HG03575 (cell line): ENCODE results near the gene COX10.

ENCODE experiments used
- ATAC-seq: cut with Tn5 transposase; IDR thresholded peaks from one replicate; pipeline ENCODE4 v1.9.1; 2021; ENCODE audit not compliant: unreplicated experiment, insufficient number of reproducible peaks, low FRiP score; ENCODE audit errors: extremely low read depth

The COX10 gene

DNA sequence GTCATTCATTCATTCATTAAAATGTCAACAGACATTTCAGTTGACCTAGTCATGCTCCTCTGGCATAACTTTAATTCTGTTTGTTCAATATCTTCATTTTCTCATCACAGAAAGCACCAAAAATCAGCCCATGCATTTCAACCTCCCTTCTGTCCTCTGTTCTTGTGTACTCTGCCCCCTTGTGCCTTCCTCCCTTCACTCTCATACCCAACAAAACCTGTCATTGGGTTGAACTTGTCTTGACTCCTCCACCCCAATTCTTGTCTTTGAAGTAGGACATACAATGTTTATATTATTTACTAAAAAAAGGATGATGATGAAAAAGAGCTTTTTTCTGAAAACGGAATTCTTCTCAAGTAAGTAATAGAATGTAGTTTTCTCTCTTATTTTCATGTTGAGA lies 43.8 kb downstream of the COX10 start:
- no peak for ATAC-seq

GRCh38 chr17:14116263-14117024 lies 47.1 kb downstream of the COX10 start:
- no peak for ATAC-seq

- no peak for ATAC-seq
Observed at GRCh38 chr17:14118951-14119350, 49.6 kb downstream of the COX10 start.

DNA sequence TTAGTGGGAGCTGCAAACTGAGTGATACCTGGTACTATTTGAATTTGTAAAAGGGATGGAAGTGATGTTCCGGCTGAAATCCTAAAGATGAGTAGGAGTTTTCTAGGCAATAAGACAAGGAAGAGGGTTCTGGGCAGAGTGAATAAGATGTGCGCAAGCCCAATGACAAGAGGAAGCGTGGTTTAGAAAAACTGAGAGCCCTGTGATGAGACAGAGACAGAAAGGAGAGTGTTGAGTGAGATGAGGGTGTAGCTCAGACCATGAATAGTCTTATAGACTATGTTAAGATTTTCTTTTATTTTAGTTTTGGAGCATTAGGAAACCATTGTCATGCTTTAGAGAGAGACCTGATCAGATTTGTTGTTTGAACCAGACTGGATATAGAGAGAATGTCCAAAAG lies 50.2 kb downstream of the COX10 start:
- no peak for ATAC-seq

DNA sequence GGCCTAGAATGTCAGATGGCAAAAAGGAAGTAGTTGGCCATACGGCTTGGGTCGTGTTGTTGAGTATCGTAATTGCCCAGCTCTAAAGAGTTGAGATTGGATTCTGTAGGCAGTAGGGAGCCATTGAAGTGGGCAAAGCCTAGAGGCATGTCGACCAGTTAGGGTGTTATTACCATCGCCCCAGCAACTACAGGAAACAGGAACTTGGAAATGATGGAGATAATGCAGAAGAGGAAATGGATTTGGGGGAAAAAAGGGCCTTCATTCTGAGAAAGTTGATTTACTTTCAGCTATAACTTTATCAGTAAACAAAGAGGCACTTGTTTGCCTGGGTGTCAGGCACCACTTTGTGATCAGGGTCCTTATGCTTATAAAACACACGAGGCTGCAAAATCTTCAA lies 52.6 kb downstream of the COX10 start:
- ATAC-seq: no peak

DNA sequence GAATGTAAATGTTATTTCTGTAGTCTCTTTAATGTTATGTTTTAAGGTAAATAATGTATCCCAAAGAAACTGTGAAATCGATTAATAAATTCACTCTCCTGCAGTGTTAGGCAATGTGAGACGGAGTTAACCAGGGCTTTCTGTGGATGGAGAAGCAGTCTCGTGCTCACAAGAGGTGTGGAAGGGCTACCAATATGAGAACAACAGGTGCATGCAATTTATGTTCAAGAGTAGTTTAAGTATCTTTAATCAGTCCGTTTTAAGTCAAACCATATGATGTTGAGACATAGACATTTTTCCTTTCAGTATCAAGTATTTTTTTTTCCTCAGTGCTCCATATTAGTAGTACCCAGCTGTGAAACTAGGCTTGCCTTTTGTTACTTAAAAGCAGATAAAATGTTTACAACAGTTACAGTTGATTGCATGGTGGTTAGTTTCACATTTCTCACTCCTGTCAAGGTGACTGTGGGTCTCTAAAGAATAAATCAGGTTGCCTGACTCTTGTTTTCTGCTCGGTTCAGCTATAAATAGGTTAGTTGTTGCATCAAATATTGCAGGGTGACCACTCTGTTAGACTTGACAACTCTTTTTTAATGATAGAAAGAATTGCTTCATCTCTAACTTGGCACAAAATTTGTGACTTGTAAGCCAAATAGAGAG lies 54.4 kb downstream of the COX10 start:
- ATAC-seq: no peak

GRCh38 chr17:14124854-14125253 lies 55.5 kb downstream of the COX10 start:
- no peak for ATAC-seq

- no peak for ATAC-seq
Observed at GRCh38 chr17:14125518-14126137, 56.3 kb downstream of the COX10 start.

DNA sequence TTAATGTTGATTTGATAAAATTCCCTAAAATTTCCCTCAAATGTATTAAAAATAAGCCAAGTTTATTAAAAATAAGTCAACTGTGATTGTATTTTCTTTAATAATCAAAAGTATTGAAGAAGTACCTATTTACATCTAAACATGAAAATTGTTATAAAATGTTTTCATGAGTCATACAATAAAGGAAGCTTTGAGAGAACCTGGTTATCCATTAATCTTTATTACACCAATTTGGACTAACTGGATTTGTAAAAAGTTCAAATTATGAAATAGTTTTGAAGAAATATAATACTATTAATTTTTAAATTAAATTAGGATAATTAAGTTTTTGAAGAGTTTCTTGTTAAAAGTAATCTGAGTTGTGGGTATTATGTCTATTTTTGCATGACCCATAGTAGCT lies 63.8 kb downstream of the COX10 start:
- ATAC-seq: no peak

- ATAC-seq: no peak
Observed at GRCh38 chr17:14134456-14134855, 65.2 kb downstream of the COX10 start.

GRCh38 chr17:14135906-14136590 lies 66.7 kb downstream of the COX10 start:
- ATAC-seq: no peak

DNA sequence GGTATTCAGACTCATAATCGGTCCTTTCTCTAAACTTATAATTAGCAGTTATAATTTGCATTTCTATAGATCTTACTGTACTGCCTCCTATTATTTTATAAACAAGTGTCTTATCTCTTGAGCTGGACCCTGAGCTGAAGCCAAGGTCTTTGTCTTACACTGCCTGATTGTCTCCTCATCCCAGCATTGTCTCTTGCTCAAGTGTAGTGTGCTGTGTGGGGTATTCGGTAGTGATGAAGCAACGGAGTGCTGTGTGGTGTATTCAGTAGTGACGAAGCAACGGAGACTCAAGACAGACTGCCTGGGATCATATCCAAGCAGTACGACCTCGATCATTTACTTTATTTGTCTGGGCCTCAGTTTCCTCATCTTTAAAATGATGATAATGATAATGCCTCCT lies 69.3 kb downstream of the COX10 start:
- no peak for ATAC-seq

GRCh38 chr17:14143688-14144087 lies 74.4 kb downstream of the COX10 start:
- no peak for ATAC-seq

GRCh38 chr17:14144508-14144907 lies 75.2 kb downstream of the COX10 start:
- ATAC-seq: no peak

- ATAC-seq: no peak
Observed at GRCh38 chr17:14149751-14150150, 80.4 kb downstream of the COX10 start.

DNA sequence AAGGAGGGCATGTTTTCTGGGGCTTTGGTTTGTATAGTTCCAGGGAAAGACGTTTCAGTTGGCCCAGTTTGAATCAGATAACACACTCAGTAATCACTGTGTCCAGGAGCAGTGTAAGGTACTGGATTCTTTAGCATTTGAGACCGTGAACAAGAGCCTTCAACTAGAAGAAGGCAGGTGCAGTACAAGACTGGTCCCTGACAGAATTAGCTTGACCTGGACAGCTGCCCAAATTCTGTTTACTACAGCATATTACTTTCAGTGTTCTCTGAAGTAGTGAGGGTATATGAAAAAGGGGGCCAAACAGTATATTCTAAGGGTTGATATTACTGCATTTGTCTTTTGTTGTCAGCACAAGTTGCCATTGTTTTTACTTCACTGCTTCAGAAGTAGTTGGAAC lies 81.3 kb downstream of the COX10 start:
- ATAC-seq: no peak

DNA sequence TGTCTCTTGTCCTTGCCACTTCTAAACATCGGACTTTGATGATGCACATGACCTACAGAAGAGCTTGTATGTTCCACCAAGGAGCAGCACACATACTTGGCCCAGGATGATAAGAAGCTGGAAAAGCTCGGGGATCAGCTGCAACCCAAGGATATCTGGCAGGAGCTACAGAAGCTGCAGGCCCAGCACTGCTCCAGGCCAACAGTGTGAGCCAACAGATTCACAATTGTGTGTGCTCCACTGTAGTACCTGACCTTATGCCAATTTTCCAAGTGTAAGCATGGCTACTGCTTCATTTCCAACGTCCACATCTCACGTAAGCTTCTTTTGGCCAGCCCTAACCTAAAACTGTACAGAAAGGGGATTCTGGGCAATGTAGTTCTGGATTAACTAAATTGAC lies 83.4 kb downstream of the COX10 start:
- ATAC-seq: no peak

DNA sequence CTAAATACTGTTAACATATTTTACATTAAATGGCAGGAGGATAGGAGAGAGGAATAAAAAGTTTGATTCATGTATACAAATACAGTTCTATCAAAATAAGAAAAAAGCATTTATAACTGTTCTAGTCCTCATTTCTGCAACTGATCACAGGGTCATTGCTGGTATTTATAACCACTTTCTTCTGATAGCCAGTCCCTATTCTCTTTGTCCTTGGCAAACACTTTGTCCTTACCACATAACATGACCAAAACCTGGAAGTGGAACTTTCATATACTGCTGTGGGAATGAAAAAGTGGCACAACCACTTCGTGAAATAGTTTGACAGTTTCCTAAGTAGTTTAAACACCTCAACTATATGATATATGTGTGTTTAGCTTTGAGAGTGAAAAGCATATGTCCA lies 84.1 kb downstream of the COX10 start:
- no peak for ATAC-seq

- no peak for ATAC-seq
Observed at GRCh38 chr17:14156689-14157088, 87.4 kb downstream of the COX10 start.

DNA sequence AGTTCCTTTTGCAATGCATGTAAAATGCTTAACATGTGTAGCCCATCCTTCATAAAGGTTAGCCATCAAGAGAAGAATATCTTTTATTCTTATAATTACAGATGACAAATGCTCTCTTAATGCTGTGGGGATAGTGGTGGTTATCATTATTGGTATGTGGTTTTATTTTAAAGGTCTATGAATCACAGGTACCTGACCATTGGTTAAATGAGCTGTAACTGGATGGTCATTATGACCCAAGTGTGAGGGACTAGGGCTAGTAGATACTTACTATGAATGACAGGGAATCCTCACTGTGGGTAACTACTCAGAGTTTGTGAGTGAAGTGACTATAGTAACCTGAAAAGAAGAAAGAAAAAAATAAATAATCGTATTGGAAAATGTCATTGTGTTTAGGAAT lies 88.5 kb downstream of the COX10 start:
- no peak for ATAC-seq
